ENCODE results near the gene PARD6G.

- TF ChIP-seq CTCF (IDR thresholded peaks at IDR 0.05) (no peak), EP300 (IDR thresholded peaks at IDR 0.05) (no peak), POLR2AphosphoS5 (IDR thresholded peaks at IDR 0.05) (no peak), POLR2A (IDR thresholded peaks at IDR 0.05) (no peak)
Measured at GRCh38 chr18:80132180-80132812, 115.0 kb downstream of the PARD6G start.

Measured in upper lobe of left lung (tissue), 4 donors.